ENCODE measurements around the gene ATG9A.

GRCh38 chr2:219213026-219213415 is 16.4 kb downstream of the ATG9A start:
- TF ChIP-seq CTCF (IDR thresholded peaks at IDR 0.05) (no peak), ZBTB43 (CRISPR knock-in tag; IDR thresholded peaks at IDR 0.05) (no peak), TP53 (CRISPR knock-in tag; IDR thresholded peaks at IDR 0.05) (no peak), JUN (CRISPR knock-in tag; IDR thresholded peaks at IDR 0.05) (no peak), ETV6 (CRISPR knock-in tag; IDR thresholded peaks at IDR 0.05) (no peak), ZNF423 (CRISPR knock-in tag; IDR thresholded peaks at IDR 0.05) (no peak), FOXK1 (CRISPR knock-in tag; IDR thresholded peaks at IDR 0.05) (no peak), NR2C2 (CRISPR knock-in tag; IDR thresholded peaks at IDR 0.05) (no peak), ZNF121 (CRISPR knock-in tag; IDR thresholded peaks at IDR 0.05) (no peak), ZNF219 (CRISPR knock-in tag; IDR thresholded peaks at IDR 0.05; ENCODE audit: borderline replicate concordance) (no peak)
- TF ChIP-seq, protein P1, sequence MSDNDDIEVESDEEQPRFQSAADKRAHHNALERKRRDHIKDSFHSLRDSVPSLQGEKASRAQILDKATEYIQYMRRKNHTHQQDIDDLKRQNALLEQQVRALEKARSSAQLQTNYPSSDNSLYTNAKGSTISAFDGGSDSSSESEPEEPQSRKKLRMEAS (CRISPR knock-in tag; IDR thresholded peaks at IDR 0.05) = no peak
- TF ChIP-seq, protein P2, sequence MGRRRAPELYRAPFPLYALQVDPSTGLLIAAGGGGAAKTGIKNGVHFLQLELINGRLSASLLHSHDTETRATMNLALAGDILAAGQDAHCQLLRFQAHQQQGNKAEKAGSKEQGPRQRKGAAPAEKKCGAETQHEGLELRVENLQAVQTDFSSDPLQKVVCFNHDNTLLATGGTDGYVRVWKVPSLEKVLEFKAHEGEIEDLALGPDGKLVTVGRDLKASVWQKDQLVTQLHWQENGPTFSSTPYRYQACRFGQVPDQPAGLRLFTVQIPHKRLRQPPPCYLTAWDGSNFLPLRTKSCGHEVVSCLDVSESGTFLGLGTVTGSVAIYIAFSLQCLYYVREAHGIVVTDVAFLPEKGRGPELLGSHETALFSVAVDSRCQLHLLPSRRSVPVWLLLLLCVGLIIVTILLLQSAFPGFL (CRISPR knock-in tag; IDR thresholded peaks at IDR 0.05; ENCODE audit: borderline replicate concordance) = no peak
